C4-2B (cell line): ENCODE measurements around the gene TMEM150B.

ENCODE experiments used
- H3K27ac ChIP-seq: fragments of 450-650 bp; 2 replicates; pipeline ENCODE4 v1.5.1; 2017
- ZFX ChIP-seq: fragments of 450-650 bp; IDR thresholded peaks from 2 replicates; pipeline ENCODE4 v1.6.1; 2017
- TF ChIP-seq, protein P1 (sequence below): fragments of 450-650 bp; conservative IDR thresholded peaks from 2 replicates; pipeline ENCODE4 v1.5.1; 2017; ENCODE audit warnings: mild to moderate bottlenecking

Gene TMEM150B

GRCh38 chr19:55301459-55302317, 23.5 kb downstream of the TMEM150B start:
- peak overlapping the region; percentile 42 for H3K27ac ChIP-seq
- TF ChIP-seq ZFX = no peak
- TF ChIP-seq, protein P1, sequence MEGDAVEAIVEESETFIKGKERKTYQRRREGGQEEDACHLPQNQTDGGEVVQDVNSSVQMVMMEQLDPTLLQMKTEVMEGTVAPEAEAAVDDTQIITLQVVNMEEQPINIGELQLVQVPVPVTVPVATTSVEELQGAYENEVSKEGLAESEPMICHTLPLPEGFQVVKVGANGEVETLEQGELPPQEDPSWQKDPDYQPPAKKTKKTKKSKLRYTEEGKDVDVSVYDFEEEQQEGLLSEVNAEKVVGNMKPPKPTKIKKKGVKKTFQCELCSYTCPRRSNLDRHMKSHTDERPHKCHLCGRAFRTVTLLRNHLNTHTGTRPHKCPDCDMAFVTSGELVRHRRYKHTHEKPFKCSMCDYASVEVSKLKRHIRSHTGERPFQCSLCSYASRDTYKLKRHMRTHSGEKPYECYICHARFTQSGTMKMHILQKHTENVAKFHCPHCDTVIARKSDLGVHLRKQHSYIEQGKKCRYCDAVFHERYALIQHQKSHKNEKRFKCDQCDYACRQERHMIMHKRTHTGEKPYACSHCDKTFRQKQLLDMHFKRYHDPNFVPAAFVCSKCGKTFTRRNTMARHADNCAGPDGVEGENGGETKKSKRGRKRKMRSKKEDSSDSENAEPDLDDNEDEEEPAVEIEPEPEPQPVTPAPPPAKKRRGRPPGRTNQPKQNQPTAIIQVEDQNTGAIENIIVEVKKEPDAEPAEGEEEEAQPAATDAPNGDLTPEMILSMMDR = peak; percentile 97

- TF ChIP-seq, protein P1 = no peak
- no peak for TF ChIP-seq ZFX
- H3K27ac ChIP-seq = peak overlapping the region; percentile 42; the same call in 1 of the 2 replicates
These were observed 24.2 kb downstream of the TMEM150B start for GRCh38 chr19:55300886-55301458.

DNA sequence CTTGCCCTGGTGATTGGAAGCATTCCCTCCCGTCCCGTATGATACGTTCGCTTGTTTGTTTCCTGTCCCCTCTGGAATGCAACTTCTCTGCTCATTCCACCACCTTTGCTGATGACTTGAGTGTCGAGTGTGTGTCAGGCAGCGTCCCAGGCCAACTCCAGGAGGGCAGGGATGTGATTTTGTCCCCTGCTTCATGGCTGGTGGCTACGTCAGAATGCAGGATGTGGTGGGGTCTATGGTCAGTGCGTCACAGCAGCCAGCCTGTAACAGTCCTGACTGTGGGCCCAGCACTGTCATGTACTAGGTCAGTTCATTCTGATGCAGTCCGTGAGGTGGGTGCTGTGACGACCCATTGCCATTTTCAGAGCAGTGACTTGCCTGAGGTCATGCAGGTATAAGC, 25.1 kb downstream of the TMEM150B start:
- H3K27ac ChIP-seq = no peak overlapping the region
- TF ChIP-seq, protein P1 = no peak
- TF ChIP-seq ZFX = no peak

DNA sequence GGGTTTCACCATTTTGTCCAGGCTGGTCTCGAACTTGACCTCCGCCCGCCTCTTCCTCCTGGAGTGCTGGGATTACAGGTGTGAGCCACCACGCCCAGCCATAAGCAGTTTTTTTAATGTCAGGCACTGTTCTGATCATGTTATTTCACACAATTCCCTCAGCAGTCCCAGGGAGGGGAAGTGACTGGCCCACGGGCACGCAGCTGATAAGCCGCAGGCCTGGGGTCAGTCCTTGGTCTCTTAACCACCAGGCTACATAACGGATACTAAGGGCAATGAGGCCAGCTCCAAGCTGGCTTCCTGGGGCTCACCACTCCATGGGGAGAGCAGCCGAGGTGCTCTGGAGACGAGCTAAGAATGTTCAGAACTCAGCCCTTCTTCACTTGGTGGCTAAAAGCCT, 27.9 kb downstream of the TMEM150B start:
- no peak overlapping the region for H3K27ac ChIP-seq
- TF ChIP-seq, protein P1 = no peak
- TF ChIP-seq ZFX = no peak

DNA sequence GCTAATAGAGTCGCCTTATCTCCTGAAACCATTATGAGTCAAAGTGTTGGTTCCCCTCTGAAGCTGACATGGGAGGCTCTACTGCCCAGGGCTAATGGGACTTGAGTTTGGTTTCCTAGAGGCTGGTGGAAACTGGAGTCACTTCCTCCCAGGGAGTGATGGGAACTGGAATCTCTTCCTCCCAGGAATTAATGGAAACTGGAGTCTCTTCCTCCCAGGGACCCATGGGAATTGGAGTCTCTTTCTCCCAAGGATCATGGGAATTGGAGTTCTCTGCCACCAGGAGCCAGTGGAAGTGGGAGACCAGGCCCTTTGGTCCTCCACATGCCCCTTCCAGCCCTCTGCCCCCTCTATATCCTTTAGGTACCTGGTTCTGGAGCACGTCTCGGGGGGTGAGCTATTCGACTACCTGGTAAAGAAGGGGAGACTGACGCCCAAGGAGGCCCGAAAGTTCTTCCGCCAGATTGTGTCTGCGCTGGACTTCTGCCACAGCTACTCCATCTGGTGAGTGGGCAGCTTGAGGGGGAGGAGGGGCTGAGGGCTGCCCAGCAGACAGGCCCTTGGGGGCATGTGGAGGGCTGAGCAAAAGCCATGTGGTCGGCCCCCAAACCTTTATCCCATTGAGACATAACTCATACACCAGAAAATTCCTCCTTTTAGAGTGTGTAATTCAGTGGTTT, 35.9 kb downstream of the TMEM150B start:
- no peak overlapping the region for H3K27ac ChIP-seq
- TF ChIP-seq, protein P1 = no peak
- no peak for TF ChIP-seq ZFX

GRCh38 chr19:55287361-55288079, 37.6 kb downstream of the TMEM150B start:
- TF ChIP-seq ZFX = no peak
- TF ChIP-seq, protein P1 = no peak
- H3K27ac ChIP-seq = no peak overlapping the region
